ENCODE results near the gene ETS1.

DNA sequence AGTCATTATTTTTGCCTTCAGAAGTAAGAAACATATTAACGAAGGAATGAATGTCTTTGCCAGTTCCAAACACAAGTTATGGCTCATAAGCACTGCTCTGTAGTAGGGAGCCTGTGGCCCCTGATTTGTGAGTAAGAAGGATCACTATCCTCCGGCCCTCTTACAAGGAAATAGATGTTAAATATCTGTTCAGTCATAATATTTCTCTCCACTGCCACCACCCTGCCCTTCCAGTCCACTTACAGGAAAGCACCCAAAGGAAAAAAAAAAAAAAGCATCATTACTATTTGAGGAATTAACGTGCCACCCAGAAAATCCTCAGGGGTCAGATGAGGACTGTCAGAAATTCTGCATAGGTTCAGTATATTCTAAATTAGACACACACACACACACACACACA lies 123.4 kb downstream of the ETS1 start:
- TF ChIP-seq, protein P1, sequence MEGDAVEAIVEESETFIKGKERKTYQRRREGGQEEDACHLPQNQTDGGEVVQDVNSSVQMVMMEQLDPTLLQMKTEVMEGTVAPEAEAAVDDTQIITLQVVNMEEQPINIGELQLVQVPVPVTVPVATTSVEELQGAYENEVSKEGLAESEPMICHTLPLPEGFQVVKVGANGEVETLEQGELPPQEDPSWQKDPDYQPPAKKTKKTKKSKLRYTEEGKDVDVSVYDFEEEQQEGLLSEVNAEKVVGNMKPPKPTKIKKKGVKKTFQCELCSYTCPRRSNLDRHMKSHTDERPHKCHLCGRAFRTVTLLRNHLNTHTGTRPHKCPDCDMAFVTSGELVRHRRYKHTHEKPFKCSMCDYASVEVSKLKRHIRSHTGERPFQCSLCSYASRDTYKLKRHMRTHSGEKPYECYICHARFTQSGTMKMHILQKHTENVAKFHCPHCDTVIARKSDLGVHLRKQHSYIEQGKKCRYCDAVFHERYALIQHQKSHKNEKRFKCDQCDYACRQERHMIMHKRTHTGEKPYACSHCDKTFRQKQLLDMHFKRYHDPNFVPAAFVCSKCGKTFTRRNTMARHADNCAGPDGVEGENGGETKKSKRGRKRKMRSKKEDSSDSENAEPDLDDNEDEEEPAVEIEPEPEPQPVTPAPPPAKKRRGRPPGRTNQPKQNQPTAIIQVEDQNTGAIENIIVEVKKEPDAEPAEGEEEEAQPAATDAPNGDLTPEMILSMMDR (IDR thresholded peaks at IDR 0.05 in 8 of 11, conservative IDR thresholded peaks at IDR 0.05 in 3 of 11): no peak
- TF ChIP-seq POLR2A (IDR thresholded peaks at IDR 0.05) (no peak), POLR2AphosphoS5 (IDR thresholded peaks at IDR 0.05) (no peak)
